HG03442 (cell line): ENCODE data around the gene PCF11.
"Not testable (repeated sequence)": the region's sequence is repeated elsewhere in the genome, so short reads cannot be mapped to it uniquely, and the experiment has no call there.

Experiments
- ATAC-seq: cut with Tn5 transposase; IDR thresholded peaks from one replicate; pipeline ENCODE4 v1.9.1; 2021; ENCODE audit warnings: mild to moderate bottlenecking, moderate library complexity; ENCODE audit not compliant: unreplicated experiment

PCF11 gene, protein sequence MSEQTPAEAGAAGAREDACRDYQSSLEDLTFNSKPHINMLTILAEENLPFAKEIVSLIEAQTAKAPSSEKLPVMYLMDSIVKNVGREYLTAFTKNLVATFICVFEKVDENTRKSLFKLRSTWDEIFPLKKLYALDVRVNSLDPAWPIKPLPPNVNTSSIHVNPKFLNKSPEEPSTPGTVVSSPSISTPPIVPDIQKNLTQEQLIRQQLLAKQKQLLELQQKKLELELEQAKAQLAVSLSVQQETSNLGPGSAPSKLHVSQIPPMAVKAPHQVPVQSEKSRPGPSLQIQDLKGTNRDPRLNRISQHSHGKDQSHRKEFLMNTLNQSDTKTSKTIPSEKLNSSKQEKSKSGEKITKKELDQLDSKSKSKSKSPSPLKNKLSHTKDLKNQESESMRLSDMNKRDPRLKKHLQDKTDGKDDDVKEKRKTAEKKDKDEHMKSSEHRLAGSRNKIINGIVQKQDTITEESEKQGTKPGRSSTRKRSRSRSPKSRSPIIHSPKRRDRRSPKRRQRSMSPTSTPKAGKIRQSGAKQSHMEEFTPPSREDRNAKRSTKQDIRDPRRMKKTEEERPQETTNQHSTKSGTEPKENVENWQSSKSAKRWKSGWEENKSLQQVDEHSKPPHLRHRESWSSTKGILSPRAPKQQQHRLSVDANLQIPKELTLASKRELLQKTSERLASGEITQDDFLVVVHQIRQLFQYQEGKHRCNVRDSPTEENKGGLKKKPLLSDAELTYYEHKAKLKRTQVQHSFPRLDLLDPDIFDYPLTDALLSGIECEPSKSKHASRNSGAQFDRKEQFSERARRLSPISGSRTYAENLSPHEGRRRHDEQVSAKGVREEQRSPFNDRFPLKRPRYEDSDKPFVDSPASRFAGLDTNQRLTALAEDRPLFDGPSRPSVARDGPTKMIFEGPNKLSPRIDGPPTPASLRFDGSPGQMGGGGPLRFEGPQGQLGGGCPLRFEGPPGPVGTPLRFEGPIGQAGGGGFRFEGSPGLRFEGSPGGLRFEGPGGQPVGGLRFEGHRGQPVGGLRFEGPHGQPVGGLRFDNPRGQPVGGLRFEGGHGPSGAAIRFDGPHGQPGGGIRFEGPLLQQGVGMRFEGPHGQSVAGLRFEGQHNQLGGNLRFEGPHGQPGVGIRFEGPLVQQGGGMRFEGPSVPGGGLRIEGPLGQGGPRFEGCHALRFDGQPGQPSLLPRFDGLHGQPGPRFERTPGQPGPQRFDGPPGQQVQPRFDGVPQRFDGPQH (N-terminal part only)

GRCh38 chr11:83156996-83157593 is at the start of gene PCF11:
Gene PCF11 (plus strand): TSS chr11:83157131. CDS start chr11:83157440, 309 bp downstream.
- ATAC-seq = peak; percentile 1

DNA sequence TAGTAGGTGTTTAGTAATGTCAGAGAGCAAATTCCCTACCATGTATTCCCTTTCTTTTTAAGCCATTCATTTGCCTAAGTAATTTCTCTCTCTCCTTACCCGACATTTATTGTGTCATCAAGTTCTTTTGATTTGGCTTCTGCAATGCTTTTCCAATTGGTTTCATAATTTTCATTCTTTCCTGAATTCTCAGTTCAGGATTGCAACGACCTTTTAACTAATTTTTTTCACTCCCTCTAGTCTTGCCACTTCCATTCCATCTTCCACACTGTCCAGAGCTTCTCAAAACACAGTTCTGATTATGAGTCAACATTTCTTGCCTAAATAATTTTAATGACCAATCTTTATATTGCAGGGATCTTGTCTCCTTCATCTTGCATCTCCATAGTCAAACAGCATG is 44.0 kb upstream of the PCF11 start:
- no peak for ATAC-seq

DNA sequence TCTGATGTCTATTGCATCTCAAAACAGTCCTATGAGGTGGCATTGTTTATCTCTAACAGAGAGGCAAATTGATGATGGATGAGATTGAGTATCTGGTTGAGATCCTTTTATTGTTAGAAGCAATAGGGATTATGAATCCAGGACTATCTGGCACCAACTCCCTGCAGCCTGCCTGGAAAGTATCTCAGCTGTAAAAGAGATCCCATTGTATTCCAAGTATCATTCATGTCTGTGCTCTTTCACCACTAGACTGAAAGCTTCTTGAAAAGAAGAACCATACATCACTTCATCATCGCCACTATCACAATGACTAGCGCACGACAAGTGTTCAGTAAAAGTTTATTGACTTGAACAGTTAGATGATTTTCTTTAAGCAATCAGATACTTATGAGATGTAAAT is 41.9 kb upstream of the PCF11 start:
- no peak for ATAC-seq

- ATAC-seq = no peak
These were observed 41.4 kb upstream of the PCF11 start for GRCh38 chr11:83115551-83115950.

GRCh38 chr11:83116015-83116641 is 40.8 kb upstream of the PCF11 start:
- ATAC-seq = no peak

- ATAC-seq = no peak
These were observed 38.1 kb upstream of the PCF11 start for GRCh38 chr11:83118814-83119213.

GRCh38 chr11:83119216-83119615 is 37.7 kb upstream of the PCF11 start:
- ATAC-seq = no peak

DNA sequence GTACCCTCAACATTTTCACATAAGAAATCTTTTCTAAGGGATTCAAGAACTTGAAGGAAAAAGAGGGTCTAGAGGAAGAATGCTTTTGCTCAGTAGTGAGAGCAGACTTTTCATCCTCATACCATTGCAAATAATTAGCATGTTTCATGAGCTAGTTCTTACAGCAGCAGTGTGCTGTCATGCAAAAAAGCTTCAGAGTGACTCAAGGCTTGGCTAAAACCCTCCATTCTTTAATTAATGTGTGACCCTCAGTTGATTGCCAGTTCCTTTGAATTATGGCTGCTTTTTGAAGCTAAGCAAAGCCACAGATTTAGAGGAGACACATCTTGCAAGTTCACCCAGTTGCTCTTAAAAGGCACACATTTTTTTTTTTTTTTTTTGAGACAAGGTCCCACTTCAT is 36.6 kb upstream of the PCF11 start:
- no peak for ATAC-seq

GRCh38 chr11:83122050-83122449 is 34.9 kb upstream of the PCF11 start:
- no peak for ATAC-seq

GRCh38 chr11:83122766-83123165 is 34.2 kb upstream of the PCF11 start:
- ATAC-seq = no peak

- no peak for ATAC-seq
These were observed 32.1 kb upstream of the PCF11 start for GRCh38 chr11:83124636-83125424.

- ATAC-seq = no peak
These were observed 31.4 kb upstream of the PCF11 start for GRCh38 chr11:83125577-83125976.

DNA sequence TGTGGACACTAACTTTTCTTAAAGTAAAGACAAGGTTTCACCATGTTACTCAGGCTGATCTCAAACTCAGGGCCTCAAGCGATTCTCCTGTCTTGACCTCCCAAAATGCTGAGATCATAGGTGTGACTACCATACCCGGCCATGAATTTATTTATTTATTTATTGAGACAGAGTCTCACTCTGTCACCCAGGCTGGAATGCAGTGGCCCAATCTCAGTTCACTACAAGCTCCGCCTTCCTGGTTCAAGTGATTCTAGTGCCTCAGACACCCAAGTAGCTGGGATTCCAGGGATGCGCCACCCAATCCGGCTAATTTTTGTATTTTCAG is 29.7 kb upstream of the PCF11 start:
- ATAC-seq = no peak

GRCh38 chr11:83132191-83132590 is 24.7 kb upstream of the PCF11 start:
- ATAC-seq = no peak

- ATAC-seq = not testable (repeated sequence)
These were observed 23.7 kb upstream of the PCF11 start for GRCh38 chr11:83133266-83133665.

GRCh38 chr11:83139310-83139709 is 17.6 kb upstream of the PCF11 start:
- ATAC-seq = no peak

DNA sequence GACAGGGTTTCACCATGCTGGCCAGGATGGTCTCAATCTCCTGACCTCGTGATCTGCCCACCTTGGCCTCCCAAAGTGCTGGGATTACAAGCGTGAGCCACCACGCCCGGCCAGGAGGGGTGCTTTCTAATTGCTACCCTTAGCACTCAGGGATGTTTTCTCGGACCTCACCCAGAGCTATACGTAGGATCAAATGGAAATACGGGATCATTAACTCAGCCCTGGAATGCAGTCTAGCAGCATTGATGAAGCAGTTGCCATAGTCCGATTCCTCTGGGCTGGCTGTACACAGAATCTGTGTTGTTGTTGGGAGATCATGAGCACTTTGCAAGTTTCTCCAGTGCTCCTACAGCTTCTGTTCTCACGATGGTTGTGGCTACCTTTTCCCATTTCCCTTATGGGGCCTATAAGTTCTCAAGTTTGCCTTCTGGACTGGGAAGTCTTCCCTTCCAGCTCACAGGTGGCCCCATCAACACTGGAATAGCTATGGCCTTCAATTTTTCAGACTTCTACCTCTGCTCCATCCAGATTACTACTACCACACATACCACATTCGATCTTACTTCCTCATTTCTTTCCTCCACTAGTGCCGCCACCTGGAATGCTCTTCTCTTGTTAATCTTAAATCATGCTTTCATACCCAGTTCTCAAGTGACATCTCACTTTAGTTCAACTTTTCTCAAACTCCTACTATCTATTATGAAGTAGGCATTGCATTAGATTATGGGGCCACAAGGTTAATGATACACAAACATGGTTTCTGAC is 16.1 kb upstream of the PCF11 start:
- ATAC-seq = peak; percentile 97

DNA sequence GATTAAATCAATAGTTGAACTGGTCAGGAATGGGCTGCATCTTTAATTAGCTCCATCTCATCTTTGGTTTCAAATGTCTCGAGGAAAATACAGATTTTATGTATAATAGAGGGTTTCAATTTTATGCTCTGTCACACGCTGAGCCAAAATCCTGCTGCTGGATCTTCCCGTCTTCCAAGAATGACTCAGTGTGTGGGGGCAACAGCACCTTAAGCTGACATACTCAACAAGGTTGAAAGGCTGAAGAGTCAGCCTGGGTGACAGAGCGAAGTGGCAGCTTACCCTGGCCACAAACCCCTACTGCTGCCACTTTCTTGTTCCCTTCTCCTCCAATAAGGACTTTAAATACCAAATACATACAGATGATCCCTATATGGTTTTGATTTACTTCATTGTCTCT is 9.0 kb upstream of the PCF11 start:
- ATAC-seq = no peak

GRCh38 chr11:83150450-83150849 is 6.5 kb upstream of the PCF11 start:
- no peak for ATAC-seq
